Uterus (tissue), 2 donors: ENCODE data around the gene SLC44A3.

Source experiments
- POLR2A ChIP-seq, 2 donors: fragments of 450-650 bp; IDR thresholded peaks; one replicate each; pipeline ENCODE4 v1.6.1; 2016; ENCODE audit warnings: antibody characterized with exemption in 2 of 2, mild to moderate bottlenecking in 1 of 2, moderate library complexity in 1 of 2
- TF ChIP-seq, protein P1 (sequence below), 4 experiments: fragments of 200-600 bp in 2 of 4; fragments of 450-650 bp in 2 of 4; sonication (generic) in 2 of 4; IDR thresholded peaks; one replicate each; pipeline ENCODE4 v1.5.1; 2016 to 2019; ENCODE audit warnings: antibody characterized with exemption in 4 of 4, mild to moderate bottlenecking in 2 of 4, moderate library complexity in 1 of 4

DNA sequence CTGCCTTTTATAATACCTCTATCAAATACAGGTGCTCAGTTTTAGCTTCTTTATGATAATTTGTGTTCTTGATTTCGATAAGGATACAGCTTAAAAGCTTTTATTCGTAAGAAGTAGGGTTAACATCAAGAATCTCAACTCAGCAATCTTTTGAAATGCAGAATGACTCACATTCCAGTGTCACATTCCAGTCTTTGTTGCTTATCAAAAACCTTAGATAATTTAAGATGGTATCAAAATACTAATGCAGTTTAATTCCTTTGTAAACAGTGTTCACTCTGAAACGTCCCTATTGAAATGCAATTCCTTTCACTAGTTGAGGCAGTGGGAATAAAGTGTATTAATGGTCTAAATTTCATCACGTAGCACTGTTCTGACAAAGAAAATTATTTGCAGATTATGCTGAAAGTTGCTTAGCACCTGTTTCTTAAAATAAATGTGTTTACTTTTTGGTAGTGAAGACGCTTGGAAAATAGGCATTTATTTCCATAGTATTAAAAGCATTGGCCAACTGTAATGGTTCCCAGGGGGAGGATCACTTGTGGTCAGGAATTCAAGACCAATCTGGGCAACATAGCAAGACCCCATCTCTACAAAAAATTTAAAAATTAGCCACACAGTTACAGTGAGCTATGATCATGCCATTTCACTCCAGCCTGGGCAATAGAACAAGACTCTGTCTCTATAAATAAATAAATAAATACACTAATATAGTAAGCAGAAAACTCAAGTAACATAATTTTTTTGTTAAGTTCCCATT is 116.9 kb downstream of the SLC44A3 start:
- no peak for TF ChIP-seq POLR2A (IDR thresholded peaks at IDR 0.05)
- TF ChIP-seq, protein P1, sequence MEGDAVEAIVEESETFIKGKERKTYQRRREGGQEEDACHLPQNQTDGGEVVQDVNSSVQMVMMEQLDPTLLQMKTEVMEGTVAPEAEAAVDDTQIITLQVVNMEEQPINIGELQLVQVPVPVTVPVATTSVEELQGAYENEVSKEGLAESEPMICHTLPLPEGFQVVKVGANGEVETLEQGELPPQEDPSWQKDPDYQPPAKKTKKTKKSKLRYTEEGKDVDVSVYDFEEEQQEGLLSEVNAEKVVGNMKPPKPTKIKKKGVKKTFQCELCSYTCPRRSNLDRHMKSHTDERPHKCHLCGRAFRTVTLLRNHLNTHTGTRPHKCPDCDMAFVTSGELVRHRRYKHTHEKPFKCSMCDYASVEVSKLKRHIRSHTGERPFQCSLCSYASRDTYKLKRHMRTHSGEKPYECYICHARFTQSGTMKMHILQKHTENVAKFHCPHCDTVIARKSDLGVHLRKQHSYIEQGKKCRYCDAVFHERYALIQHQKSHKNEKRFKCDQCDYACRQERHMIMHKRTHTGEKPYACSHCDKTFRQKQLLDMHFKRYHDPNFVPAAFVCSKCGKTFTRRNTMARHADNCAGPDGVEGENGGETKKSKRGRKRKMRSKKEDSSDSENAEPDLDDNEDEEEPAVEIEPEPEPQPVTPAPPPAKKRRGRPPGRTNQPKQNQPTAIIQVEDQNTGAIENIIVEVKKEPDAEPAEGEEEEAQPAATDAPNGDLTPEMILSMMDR (IDR thresholded peaks at IDR 0.05), result no peak
